GM18508 (cell line): ENCODE data around the gene CALD1.

Experiments
- ATAC-seq: cut with Tn5 transposase; IDR thresholded peaks from one replicate; pipeline ENCODE4 v1.9.1; 2021; ENCODE audit warnings: moderate number of reproducible peaks; ENCODE audit not compliant: insufficient read depth, unreplicated experiment

The CALD1 gene

GRCh38 chr7:134784251-134785049 is 5.0 kb downstream of the CALD1 start:
- no peak for ATAC-seq

- no peak for ATAC-seq
Measured at GRCh38 chr7:134785842-134786241, 6.4 kb downstream of the CALD1 start.

- no peak for ATAC-seq
Measured at GRCh38 chr7:134787064-134787463, 7.6 kb downstream of the CALD1 start.

GRCh38 chr7:134787720-134788119 is 8.3 kb downstream of the CALD1 start:
- ATAC-seq, result no peak

DNA sequence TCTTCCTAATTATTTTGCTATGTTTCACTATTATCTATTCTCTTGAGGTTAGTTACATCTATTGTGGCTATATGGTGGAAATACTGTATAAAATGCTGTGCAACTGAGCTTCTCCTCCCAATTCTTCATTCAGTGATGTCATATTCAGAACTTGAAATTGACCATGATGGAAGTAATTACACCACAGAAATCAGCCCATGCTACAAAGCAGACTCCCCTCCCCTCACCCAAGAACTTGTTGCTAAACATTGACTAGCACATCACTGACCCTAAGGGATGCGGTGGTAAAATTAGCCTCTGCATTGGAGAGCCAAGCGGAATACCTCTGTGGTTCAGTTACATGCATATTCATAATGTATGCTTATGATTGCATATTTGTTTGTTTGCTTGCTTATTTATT is 8.8 kb downstream of the CALD1 start:
- ATAC-seq, result no peak

- ATAC-seq, result no peak
Measured at GRCh38 chr7:134789967-134790685, 10.7 kb downstream of the CALD1 start.

- no peak for ATAC-seq
Measured at GRCh38 chr7:134792968-134793367, 13.5 kb downstream of the CALD1 start.

- no peak for ATAC-seq
Measured at GRCh38 chr7:134795231-134795630, 15.8 kb downstream of the CALD1 start.

DNA sequence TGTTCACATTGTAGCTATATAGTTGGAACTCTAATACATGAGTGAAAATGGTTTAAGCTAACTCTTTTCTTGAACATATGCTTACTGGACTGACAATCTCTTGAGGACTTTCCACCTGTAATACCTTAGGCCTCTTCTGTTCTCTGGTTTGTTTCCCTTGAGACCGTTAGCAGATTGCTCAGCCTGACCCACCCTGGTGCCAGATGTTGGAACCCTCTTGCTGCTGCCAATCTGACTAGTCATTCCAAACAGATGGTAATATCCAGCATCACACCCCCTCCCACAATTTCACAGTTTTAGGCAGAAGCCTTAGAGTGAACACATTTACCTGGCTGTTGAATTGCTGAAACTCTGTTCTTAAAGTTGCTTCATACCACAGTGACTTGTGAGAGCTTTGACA is 18.7 kb downstream of the CALD1 start:
- ATAC-seq, result no peak

DNA sequence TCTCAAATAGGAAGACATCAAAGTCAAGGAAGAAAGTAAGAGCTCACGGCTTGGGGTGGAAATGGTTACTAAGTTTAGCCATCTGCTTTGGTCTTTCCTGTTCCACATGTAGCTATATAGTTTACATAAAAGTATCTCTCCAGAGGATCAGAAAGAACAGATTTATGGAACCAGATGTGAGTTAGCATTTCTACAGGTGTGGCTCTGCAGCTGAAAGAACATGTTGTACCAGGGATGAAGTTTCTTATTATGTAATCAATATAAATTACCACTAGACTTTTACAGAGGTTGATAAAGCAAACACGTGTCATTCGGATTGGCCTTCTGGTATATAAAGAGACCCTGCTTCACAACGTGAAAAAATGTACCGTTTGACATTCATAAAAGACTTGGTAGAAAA is 19.9 kb downstream of the CALD1 start:
- no peak for ATAC-seq

DNA sequence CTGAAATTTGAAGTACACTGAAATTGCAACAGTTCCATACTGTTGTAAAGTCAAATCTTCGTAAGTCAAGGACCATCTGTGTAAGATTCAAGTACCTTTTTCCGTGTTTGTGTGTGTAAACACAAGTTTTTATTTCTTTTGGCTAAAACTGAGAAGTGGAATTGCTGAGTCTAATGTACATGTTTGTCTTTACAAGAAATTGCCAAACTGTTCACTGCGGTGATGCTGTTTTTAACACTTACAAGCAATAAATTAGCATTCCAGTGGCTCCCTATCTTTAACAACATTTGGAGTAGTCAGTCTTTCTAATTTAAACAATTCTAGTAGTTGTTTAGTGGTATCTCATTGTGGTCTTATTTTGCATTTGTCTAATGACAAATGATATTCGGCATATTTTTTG is 23.3 kb downstream of the CALD1 start:
- no peak for ATAC-seq

GRCh38 chr7:134804351-134804750 is 24.9 kb downstream of the CALD1 start:
- no peak for ATAC-seq

GRCh38 chr7:134804854-134805253 is 25.4 kb downstream of the CALD1 start:
- ATAC-seq, result no peak

GRCh38 chr7:134806197-134806596 is 26.8 kb downstream of the CALD1 start:
- no peak for ATAC-seq

DNA sequence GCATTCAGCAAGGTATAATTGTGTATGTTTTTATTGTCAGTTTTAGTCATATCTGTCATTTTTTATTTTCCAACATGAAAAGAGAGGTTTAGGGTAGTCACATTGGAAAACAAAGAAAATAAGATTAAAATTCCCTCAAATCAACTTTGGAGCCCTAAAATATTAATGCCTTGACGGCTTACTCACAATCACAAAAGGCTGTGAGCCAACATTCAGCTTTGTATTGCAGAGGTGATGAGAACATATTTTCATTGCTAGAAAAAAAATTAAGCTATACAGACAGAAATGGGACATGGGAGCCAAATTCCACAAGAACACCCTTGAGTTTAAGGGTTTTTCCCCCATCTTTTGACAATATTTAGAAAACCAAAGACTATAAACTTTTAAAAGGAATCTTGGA is 30.2 kb downstream of the CALD1 start:
- ATAC-seq, result no peak

- ATAC-seq, result no peak
Measured at GRCh38 chr7:134811765-134812164, 32.3 kb downstream of the CALD1 start.

DNA sequence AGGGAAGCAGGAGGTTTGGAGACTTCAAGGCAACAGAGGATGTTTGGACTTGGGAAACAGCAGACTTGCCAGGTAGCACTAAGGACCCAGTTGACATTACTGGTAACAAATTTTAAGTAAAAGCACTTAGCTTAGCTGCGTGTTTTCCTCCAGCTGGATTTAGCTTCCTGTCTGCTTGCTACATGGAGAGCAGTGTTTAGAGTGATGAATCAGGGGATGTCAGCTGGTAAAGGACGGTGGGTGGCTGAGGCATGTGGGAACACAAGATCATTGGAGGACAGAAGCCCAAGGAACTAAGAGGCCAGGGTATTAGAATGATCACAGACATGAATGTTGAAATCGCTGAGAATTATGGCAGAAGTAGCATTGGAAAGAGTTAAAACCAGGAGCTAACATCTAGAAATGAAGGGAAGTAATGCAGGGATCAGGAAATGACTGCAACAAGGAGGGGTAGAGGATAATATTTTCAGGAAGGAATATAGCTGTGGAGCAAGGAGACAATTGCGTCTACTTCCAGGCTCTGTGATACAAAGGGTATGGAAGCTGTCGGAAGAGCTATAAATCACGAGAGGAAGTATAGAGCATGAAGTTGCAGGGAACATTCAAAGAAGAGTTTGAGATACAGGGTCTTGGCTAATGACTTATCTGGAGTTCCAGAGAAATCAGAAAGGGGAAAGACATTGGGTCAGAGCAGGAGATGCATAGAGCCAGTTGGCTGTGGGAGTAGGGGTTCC is 34.4 kb downstream of the CALD1 start:
- no peak for ATAC-seq

DNA sequence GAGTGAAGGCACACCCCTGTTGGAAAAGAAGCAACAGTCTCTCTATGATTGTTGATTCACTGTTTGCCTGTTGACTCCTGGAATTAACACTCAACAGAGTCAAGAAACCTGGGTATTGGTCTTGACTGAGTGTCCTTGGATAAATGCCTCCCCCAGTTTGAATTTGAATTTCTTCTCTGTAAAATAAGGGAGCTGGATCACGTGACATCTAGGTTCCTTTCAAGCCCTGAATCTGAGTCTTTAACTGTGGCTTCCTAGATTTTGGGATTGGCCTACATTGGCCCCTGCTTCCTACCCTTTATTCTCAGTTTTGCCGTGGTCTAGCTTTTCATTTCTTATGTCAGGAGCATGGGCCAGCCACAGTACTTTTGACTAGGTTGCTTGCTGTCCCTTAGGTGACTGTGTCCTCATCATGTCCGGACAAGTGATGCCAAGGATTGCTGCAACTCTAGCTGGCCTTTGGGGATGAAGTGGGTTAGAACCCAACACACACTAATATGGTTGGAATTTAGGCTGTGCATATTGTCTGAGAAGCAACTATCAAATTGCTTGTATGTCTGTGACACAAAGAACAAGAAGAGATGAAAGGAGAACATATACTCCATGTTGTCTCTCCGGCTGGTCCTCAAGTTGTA is 35.4 kb downstream of the CALD1 start:
- ATAC-seq, result no peak

- no peak for ATAC-seq
Measured at GRCh38 chr7:134818613-134819345, 39.3 kb downstream of the CALD1 start.

DNA sequence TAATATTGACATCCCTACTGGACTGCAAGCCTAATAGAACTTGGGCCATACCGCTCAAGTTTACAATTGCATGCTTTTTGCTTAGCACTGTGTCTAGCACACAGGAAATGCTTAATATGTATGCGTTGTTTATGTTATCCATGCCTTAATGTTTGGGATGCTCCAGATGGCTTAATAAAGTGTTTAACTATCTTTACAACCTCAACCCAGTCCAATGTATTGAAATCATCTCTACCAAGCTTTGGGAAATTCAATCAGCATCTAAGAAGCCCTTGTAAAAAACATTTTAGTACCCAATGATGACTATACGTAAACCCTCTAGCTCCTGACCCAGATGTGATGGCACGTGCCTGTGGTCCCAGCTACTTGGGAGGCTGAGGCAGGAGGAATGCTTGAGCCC is 40.0 kb downstream of the CALD1 start:
- no peak for ATAC-seq
